Measurements from ENCODE around the gene SEPTIN1. TPM values are rescaled to one million over a fixed set of nuclear protein-coding genes. Genes with fewer than 3 reads are reported as not detected.
A peak's percentile ranks its signal among the peaks of the same experiment; 100 is the strongest.

Gene SEPTIN1
- total and polyA plus RNA-seq, 7 donors = 0.22 to 1.8 (median 0.51) TPM

DNA sequence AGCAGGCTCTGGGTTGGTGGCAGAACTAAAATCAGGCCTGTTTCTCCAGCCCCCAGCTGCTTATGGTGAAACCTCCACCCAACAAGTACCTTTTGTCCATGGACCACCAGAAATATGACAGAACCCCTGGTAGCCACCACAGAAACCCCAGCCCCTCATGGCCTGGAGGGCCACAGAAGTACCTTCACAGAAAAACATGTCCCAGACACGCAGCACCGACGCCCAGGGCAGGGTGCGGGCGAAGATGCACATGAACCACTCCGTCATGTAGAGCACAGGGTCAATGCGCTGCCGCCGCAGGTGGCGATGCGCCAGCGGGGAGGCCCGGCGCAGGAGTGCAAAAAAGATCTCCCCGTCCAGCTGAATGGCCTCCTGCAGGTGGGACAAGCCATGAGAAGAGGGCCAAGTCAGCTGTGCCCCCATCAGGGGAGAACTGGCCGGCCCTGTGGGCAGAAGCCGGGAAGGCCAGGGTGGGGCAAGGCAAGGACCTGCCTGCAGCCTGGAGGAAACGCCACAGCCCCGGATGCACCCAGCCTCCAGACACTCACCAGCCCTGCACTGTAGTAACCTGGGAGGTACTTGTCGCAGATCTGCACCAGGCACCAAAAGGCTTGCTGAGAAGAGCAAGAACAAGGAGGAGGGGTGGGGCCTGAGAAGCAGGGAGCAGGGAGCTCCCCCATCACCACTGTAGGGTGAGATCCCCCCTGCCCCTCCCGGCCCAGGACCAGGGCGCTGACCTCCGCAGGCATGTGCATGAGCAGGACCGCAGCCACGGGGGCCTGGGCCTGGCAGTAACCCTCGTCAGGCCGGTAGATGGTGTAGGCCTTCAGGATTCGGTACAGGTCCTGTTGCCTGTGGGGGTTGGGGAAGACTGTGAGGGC is 23.1 kb downstream of the SEPTIN1 start:
- H3K27me3 ChIP-seq (ENCODE audit: insufficient read depth in 3 of 3, low read length in 2 of 3) = no peaks in the 10 kb centered on the region
- peaks cover 0 to 72% of the 10 kb centered on the region in 2 donors for H3K36me3 ChIP-seq (ENCODE audit: insufficient read depth in 1 of 2, low read depth in 1 of 2)
- ATAC-seq (no peak), DNase-seq (no peak)
- WGBS, 3 donors = 81 to 88% (median 85%) methylated on average over 28 of the region's 28 CpGs
- TF ChIP-seq, protein P1, sequence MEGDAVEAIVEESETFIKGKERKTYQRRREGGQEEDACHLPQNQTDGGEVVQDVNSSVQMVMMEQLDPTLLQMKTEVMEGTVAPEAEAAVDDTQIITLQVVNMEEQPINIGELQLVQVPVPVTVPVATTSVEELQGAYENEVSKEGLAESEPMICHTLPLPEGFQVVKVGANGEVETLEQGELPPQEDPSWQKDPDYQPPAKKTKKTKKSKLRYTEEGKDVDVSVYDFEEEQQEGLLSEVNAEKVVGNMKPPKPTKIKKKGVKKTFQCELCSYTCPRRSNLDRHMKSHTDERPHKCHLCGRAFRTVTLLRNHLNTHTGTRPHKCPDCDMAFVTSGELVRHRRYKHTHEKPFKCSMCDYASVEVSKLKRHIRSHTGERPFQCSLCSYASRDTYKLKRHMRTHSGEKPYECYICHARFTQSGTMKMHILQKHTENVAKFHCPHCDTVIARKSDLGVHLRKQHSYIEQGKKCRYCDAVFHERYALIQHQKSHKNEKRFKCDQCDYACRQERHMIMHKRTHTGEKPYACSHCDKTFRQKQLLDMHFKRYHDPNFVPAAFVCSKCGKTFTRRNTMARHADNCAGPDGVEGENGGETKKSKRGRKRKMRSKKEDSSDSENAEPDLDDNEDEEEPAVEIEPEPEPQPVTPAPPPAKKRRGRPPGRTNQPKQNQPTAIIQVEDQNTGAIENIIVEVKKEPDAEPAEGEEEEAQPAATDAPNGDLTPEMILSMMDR (IDR thresholded peaks at IDR 0.05) = no peak
- H3K27ac ChIP-seq = no peak overlapping the region
- peaks cover 19% of the 10 kb centered on the region for H3K4me1 ChIP-seq
- no peaks in the 10 kb centered on the region for H3K9me3 ChIP-seq
- H3K4me3 ChIP-seq = no peak overlapping the region
- intact Hi-C loops (cut with DNase I) = no loop called here

DNA sequence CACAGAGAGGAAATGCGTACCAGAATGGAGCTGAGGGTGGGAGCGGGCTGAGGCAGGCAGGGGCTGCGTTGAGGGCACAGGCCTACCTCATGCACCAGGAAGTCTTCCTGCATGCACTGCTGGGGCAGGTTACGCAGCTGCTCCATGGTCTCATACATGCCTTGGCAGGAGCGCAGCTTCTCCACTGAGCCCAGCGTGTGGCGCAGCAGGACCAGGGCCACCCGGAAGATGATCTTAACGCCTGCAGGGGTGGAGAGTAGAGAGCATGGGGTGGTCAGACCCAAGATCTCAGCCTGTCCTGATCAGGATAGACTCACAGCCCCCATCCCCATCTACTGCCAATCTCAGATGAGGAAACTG is 23.8 kb downstream of the SEPTIN1 start:
- 88 to 90% (median 90%) methylated on average over 9 of the region's 9 CpGs for WGBS, 3 donors
- Histone ChIP-seq H3K27ac (no peak overlapping the region), H3K27me3 (ENCODE audit: insufficient read depth in 3 of 3, low read length in 2 of 3) (no peaks in the 10 kb centered on the region), H3K36me3 (ENCODE audit: insufficient read depth in 1 of 2, low read depth in 1 of 2) (peaks cover 0 to 69% of the 10 kb centered on the region in 2 donors), H3K4me1 (peaks cover 26% of the 10 kb centered on the region), H3K4me3 (no peak overlapping the region), H3K9me3 (no peaks in the 10 kb centered on the region)
- intact Hi-C loops (cut with DNase I) = no loop called here
- DNase-seq (no peak), ATAC-seq (no peak)
- TF ChIP-seq, protein P1 (IDR thresholded peaks at IDR 0.05) = no peak

DNA sequence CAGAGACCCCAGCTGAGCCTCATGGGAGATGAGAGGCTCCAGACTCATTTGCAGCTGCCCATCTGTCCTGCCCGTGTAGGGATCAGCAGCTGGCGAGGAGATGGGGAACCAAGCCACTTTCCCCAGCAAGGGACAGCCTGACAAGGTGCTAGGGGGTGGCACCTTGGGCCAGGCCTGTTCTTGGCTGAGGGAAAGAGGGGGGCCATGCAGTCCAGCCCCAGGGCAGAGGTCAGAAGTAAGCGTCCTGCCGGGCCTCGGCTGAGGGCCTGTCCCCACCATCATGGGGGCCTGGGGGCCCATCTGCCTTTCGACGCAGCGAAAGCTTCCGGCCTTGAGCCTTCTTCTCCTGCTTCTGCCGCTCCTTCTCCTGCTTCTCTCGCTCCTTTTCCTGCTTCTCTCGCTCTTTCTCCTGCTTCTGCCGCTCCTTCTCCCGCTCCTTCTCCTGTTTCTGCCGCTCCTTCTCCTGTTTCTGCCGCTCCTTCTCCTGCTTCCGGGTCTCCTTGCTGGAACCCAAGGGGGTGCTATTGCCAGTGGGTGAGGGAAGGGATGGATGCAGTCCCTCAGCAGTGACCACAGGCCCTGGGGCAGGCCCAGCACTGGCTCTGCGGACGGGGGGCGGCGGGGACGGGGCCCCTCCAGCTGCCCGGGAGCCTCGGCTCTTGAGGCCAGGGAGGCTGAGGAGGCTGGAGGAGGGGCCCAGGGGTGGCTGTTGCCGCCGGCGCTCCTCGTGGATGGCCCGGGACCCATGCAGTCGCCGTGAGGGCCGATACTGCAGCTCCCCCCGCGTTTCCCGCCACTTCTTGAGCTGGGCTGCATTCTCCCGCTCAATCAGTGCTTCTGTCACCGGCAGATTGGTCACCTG is 24.4 kb downstream of the SEPTIN1 start:
- H3K9me3 ChIP-seq = no peaks in the 10 kb centered on the region
- WGBS, 3 donors = 84 to 88% (median 85%) methylated on average over 30 to 37 of the region's 37 CpGs
- peaks cover 0 to 69% of the 10 kb centered on the region in 2 donors for H3K36me3 ChIP-seq (ENCODE audit: insufficient read depth in 1 of 2, low read depth in 1 of 2)
- H3K27me3 ChIP-seq (ENCODE audit: insufficient read depth in 3 of 3, low read length in 2 of 3) = no peaks in the 10 kb centered on the region
- ATAC-seq = no peak
- TF ChIP-seq, protein P1 (IDR thresholded peaks at IDR 0.05) = no peak
- H3K27ac ChIP-seq = no peak overlapping the region
- peaks cover 26% of the 10 kb centered on the region for H3K4me1 ChIP-seq
- H3K4me3 ChIP-seq = no peak overlapping the region
- intact Hi-C loops (cut with DNase I) = no loop called here
- DNase-seq = peak in 1 of 2 donors; percentile 54

DNA sequence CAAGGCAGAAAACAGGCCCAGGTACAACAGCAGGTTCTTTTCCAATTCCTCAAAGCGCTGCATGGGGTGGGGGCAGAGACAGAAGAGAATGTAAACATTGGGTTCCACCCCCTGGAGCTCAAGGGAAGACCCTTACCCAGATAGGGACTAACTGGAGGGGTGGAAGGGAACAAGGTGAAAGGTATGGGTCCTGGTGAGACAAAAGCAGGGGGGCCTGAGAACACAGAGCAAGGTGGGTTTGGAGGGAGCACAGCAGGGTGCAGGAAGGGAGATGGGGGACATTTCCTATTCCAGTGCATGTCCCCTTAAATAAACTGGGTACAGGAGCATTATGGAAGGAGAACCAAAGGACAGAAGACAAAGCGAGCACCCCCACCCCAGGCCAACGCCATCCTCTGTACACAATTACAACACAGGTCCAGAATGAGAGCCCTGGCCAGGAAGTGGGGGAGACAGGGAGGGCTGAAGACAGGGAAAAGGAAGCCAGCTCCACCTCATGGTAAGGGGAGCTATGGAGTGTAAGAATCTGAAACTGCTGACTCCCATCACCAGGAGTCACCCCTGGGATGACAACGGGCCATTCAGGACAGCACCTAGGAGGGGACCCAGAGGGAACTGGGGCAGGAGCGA is 25.2 kb downstream of the SEPTIN1 start:
- WGBS, 3 donors = 69 to 73% (median 71%) methylated on average over 5 of the region's 5 CpGs
- no peaks in the 10 kb centered on the region for H3K27me3 ChIP-seq (ENCODE audit: insufficient read depth in 3 of 3, low read length in 2 of 3)
- peaks cover 0 to 68% of the 10 kb centered on the region in 2 donors for H3K36me3 ChIP-seq (ENCODE audit: insufficient read depth in 1 of 2, low read depth in 1 of 2)
- ATAC-seq (no peak), DNase-seq (peak in 1 of 2 donors; percentile 18)
- TF ChIP-seq, protein P1 (IDR thresholded peaks at IDR 0.05) = no peak
- intact Hi-C loops (cut with DNase I) = no loop called here
- H3K9me3 ChIP-seq = no peaks in the 10 kb centered on the region
- H3K27ac ChIP-seq = no peak overlapping the region
- H3K4me3 ChIP-seq = no peak overlapping the region
- H3K4me1 ChIP-seq = peaks cover 34% of the 10 kb centered on the region
